Activated naive CD4-positive, alpha-beta T cell treated with anti-CD3 and anti-CD28 coated beads, Interleukin-2, amount 10 ng/mL, durations not matched to agents 7 days and 5 days (primary cell): ENCODE measurements around the gene ALOX12B.

Source experiments
- CTCF ChIA-PET: fragments of 350-600 bp; sonication (Branson Sonifier 250); formaldehyde crosslinking; loops from one replicate; lab custom pipeline; 2021; ENCODE audit warnings: antibody characterized with exemption; lab: Charles Lee
- DNase-seq: peaks from one replicate; pipeline ENCODE4 v3.0.0-alpha.2; 2020
- H3K27ac Mint-ChIP-seq: one replicate; pipeline ENCODE4 v1.8.0; 2021; ENCODE audit warnings: mild to moderate bottlenecking, moderate library complexity, mixed read lengths
- H3K27me3 Mint-ChIP-seq: one replicate; pipeline ENCODE4 v1.8.0; 2021; ENCODE audit warnings: mild to moderate bottlenecking, mixed read lengths
- H3K36me3 Mint-ChIP-seq: one replicate; pipeline ENCODE4 v1.8.0; 2021; ENCODE audit warnings: mixed read lengths
- H3K4me1 Mint-ChIP-seq: one replicate; pipeline ENCODE4 v1.8.0; 2021; ENCODE audit warnings: mixed read lengths
- H3K4me3 Mint-ChIP-seq: one replicate; pipeline ENCODE4 v1.8.0; 2021; ENCODE audit warnings: mild to moderate bottlenecking, moderate library complexity, mixed read lengths
- H3K9me3 Mint-ChIP-seq: one replicate; pipeline ENCODE4 v1.8.0; 2021; ENCODE audit warnings: mixed read lengths

The ALOX12B gene

GRCh38 chr17:8122422-8122923 lies 35.0 kb upstream of the ALOX12B start:
- peaks cover 84% of the 10 kb centered on the region for H3K27me3 Mint-ChIP-seq
- CTCF ChIA-PET: interaction anchor here (0.5 to 2.1 kb wide), 6 partner anchors 16 to 178 kb away, joined by 3 to 11 read pairs (median 4); no protein-coding TSS in a partner anchor
- peaks cover 6% of the 10 kb centered on the region for H3K36me3 Mint-ChIP-seq
- H3K9me3 Mint-ChIP-seq: no peaks in the 10 kb centered on the region
- H3K4me3 Mint-ChIP-seq: peak overlapping the region; percentile 78
- peaks cover 86% of the 10 kb centered on the region for H3K4me1 Mint-ChIP-seq
- DNase-seq: peak; percentile 29
- no peak overlapping the region for H3K27ac Mint-ChIP-seq

- H3K4me1 Mint-ChIP-seq: peaks cover 83% of the 10 kb centered on the region
- DNase-seq: peak; percentile 57
- peaks cover 6% of the 10 kb centered on the region for H3K36me3 Mint-ChIP-seq
- H3K27ac Mint-ChIP-seq: no peak overlapping the region
- H3K4me3 Mint-ChIP-seq: peak overlapping the region; percentile 78
- peaks cover 85% of the 10 kb centered on the region for H3K27me3 Mint-ChIP-seq
- no peaks in the 10 kb centered on the region for H3K9me3 Mint-ChIP-seq
- CTCF ChIA-PET: interaction anchor here (0.5 to 2.1 kb wide), 5 partner anchors 17 to 66 kb away, joined by 3 to 11 read pairs (median 5); no protein-coding TSS in a partner anchor
Measured at GRCh38 chr17:8121681-8122421, 34.3 kb upstream of the ALOX12B start.

- peaks cover 6% of the 10 kb centered on the region for H3K36me3 Mint-ChIP-seq
- no peaks in the 10 kb centered on the region for H3K9me3 Mint-ChIP-seq
- no peak for DNase-seq
- H3K27me3 Mint-ChIP-seq: peaks cover 90% of the 10 kb centered on the region
- H3K27ac Mint-ChIP-seq: no peak overlapping the region
- peaks cover 81% of the 10 kb centered on the region for H3K4me1 Mint-ChIP-seq
- CTCF ChIA-PET: no interaction called here
- H3K4me3 Mint-ChIP-seq: peak overlapping the region; percentile 78
Measured at GRCh38 chr17:8121407-8121680, 33.8 kb upstream of the ALOX12B start.

GRCh38 chr17:8120520-8121406 lies 33.2 kb upstream of the ALOX12B start:
- Mint-ChIP-seq H3K27me3 (peaks cover 91% of the 10 kb centered on the region), H3K4me1 (peaks cover 76% of the 10 kb centered on the region), H3K4me3 (peak overlapping the region; percentile 78), H3K9me3 (no peaks in the 10 kb centered on the region), H3K36me3 (peaks cover 6% of the 10 kb centered on the region), H3K27ac (peak overlapping the region; percentile 94)
- peak; percentile 75 for DNase-seq
- CTCF ChIA-PET: interaction anchor here (0.8 to 2.6 kb wide), 12 partner anchors 17 to 127 kb away, joined by 3 to 20 read pairs (median 6); partner anchors contain the start of gene CTC1

DNA sequence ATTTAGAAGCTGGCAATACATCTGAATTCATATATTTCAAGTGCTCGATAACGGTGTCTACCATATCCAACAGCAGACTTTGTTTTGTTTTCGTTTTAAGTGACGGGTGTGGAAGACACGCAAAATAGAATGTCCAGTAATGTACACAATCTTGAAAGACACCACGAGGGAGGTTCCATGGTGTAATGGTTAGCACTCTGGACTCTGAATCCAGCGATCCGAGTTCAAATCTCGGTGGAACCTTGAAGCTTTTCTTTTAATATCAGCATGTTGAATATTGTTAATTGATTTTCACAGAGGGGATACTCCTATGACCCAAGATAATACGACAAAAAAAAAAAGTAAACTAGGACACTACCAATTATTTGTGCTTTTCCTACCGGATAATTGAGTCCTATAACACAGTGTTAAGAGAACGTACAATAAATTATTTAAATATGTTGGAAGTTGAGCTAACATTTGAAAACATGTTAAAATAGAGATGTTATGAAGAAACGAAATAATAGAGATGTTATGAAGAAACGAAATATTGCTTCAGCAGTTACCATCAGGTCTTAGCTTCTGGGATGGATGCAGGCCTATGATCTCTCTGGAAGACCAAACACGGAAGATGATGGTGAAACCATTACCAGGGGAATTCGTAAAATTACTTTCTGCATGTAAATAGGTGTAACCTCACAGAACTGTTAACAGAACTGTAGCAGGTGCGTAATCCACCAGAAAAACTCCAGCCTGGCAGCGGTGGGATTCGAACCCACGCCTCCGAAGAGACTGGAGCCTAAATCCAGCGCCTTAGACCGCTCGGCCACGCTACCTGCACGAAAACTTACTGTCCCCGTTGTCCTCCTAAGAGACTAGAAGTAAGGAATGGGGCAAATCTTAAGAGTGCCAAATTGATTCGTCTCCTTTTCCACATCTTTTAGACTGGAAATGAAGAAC lies 32.3 kb upstream of the ALOX12B start:
- Mint-ChIP-seq H3K4me3 (peak overlapping the region; percentile 78), H3K4me1 (peaks cover 68% of the 10 kb centered on the region), H3K27me3 (peaks cover 91% of the 10 kb centered on the region), H3K36me3 (peaks cover 4% of the 10 kb centered on the region), H3K9me3 (no peaks in the 10 kb centered on the region), H3K27ac (peak overlapping the region; percentile 94)
- peak; percentile 87 for DNase-seq
- CTCF ChIA-PET: interaction anchor here (0.7 to 3.3 kb wide), 36 partner anchors 7 to 257 kb away, joined by 3 to 38 read pairs (median 4); partner anchors contain the start of genes CTC1 and KRABD2

DNA sequence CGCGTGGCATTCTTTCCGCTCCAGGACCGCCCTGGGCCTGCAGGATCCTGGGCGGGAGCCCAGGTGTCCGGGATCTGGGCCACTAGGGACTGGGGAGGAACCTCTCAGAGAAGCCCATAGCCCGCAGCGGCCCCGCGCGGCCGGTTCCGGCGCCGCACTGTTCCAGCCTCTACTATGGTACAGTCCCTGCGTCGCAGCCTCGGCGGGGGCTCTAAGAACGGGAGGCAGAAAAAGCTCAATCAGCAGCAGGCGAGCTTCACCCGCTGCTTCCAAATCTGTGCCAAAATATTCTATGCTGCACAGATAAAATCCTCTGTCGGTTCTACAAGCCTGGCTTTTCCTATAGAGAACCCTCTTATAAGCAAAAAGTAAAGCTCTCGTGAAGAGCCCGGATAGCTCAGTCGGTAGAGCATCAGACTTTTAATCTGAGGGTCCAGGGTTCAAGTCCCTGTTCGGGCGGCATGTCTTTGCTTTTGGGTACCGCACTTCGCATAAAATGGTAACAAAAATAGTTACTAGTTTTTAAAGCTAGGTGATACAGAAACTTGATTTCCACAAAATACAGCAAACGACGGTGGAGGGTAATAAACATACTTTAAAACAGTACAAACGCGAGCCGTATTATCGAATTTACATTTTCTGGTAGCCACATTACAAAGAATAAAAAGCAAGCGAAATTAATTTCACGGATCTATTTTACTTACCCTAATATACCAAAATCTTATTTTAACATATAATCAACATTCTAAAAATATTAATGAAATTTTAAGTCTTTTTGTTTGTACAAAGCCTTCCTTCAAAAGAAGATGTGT lies 31.5 kb upstream of the ALOX12B start:
- H3K9me3 Mint-ChIP-seq: no peaks in the 10 kb centered on the region
- DNase-seq: peak; percentile 89
- peak overlapping the region; percentile 86 for H3K4me3 Mint-ChIP-seq
- H3K27ac Mint-ChIP-seq: peak overlapping the region; percentile 94
- peaks cover 91% of the 10 kb centered on the region for H3K27me3 Mint-ChIP-seq
- H3K4me1 Mint-ChIP-seq: peaks cover 59% of the 10 kb centered on the region
- H3K36me3 Mint-ChIP-seq: peaks cover 4% of the 10 kb centered on the region
- CTCF ChIA-PET: interaction anchor here (0.7 to 3.3 kb wide), 33 partner anchors 8 to 258 kb away, joined by 3 to 38 read pairs (median 4); partner anchors contain the start of genes CTC1 and KRABD2

DNA sequence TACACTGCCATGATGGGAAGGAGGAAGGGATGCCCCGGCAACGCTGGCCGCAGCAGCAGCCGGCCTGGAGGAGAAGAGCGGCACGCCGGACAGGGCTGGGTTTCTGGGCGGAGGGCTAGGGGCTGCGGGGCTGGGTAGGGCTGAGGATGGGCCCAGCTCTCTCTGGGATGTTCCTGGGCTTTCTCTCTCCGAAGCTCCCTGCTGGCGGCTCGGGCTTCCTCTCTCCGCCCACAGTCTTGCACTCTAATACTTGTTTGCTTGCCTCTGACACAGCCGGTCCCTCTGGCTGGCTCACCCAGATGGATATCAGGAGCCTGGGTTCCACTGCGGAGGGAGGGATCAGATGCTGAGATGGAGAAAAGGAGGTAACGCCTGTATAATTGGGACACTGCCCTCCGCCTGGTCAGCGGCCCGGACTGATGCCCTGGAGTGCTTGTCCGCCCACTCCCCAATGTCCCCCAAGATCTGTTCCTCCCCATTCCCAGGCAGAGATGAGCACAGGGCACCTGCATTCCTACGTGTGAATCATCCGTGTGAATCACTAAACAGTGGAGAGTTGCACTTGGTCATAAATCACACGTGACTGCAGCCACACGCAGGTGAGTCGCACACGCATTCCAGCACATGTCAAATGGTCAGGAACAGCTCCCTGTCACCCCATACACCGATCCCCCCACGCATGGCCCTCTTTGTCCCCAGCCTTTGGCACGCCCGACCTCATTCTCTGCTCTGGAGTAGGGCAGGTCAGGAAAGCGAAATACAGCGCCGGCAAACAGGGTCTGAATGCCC lies 30.7 kb upstream of the ALOX12B start, which contains the start of gene ALOXE3:
Gene ALOXE3, minus strand, starts transcription at position 535 of the 789 bp plus-strand sequence. Its CDS starts 524 bp downstream, at position 11.
- Mint-ChIP-seq H3K27ac (peak within 1 kb of the TSS; percentile 94), H3K4me3 (peak within 1 kb of the TSS; percentile 86), H3K4me1 (peaks cover 51% of the 10 kb centered on the region), H3K27me3 (peaks cover 91% of the 10 kb centered on the region), H3K36me3 (peaks cover 4% of the 10 kb centered on the region), H3K9me3 (no peaks in the 10 kb centered on the region)
- CTCF ChIA-PET: interaction anchor here (1.0 to 3.3 kb wide), 13 partner anchors 8 to 128 kb away, joined by 3 to 38 read pairs (median 9); no protein-coding TSS in a partner anchor
- DNase-seq: no peak

GRCh38 chr17:8117367-8117979 lies 30.0 kb upstream of the ALOX12B start:
- Mint-ChIP-seq H3K9me3 (no peaks in the 10 kb centered on the region), H3K36me3 (peaks cover 4% of the 10 kb centered on the region), H3K27me3 (peaks cover 89% of the 10 kb centered on the region), H3K4me1 (peaks cover 46% of the 10 kb centered on the region), H3K27ac (no peak overlapping the region), H3K4me3 (peak overlapping the region; percentile 86)
- DNase-seq: no peak
- CTCF ChIA-PET: interaction anchor here (0.7 to 3.3 kb wide), 5 partner anchors 10 to 184 kb away, joined by 3 to 38 read pairs (median 7); no protein-coding TSS in a partner anchor

GRCh38 chr17:8116776-8117175 lies 29.3 kb upstream of the ALOX12B start:
- Mint-ChIP-seq H3K9me3 (no peaks in the 10 kb centered on the region), H3K4me3 (no peak overlapping the region), H3K36me3 (peaks cover 4% of the 10 kb centered on the region), H3K4me1 (peaks cover 40% of the 10 kb centered on the region), H3K27ac (no peak overlapping the region), H3K27me3 (peaks cover 89% of the 10 kb centered on the region)
- DNase-seq: no peak
- CTCF ChIA-PET: interaction anchor here (0.7 to 3.3 kb wide), 7 partner anchors 22 to 184 kb away, joined by 3 to 38 read pairs (median 3); no protein-coding TSS in a partner anchor

DNA sequence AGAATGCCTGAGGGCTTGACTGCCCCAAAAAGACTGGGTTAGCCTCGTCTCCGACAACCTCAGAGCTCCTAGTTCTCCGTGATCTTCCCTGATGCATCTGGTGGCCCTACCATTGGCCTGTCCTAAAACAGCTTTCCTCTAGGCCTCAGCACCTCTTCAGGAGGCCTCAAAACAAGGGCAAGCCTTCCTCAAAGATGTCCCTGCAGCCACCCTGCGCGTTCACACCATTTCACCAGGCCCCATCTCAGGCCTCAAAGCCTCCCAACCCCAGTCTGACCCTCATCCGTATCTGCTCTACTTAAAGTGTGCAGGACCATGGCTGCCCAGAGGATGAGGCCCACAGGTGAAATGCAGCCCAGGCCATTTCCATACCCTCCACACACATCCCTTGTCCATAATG lies 23.4 kb upstream of the ALOX12B start:
- Mint-ChIP-seq H3K27me3 (peaks cover 88% of the 10 kb centered on the region), H3K27ac (no peak overlapping the region), H3K4me3 (no peak overlapping the region)

GRCh38 chr17:8110456-8110804 lies 22.9 kb upstream of the ALOX12B start:
- Mint-ChIP-seq H3K27ac (no peak overlapping the region), H3K36me3 (no peaks in the 10 kb centered on the region), H3K27me3 (peaks cover 85% of the 10 kb centered on the region), H3K9me3 (no peaks in the 10 kb centered on the region), H3K4me1 (peaks cover 2% of the 10 kb centered on the region), H3K4me3 (peak overlapping the region; percentile 47)
- DNase-seq: no peak
- CTCF ChIA-PET: interaction anchor here (0.6 to 11.2 kb wide), 23 partner anchors 8 to 217 kb away, joined by 3 to 113 read pairs (median 3); partner anchors contain the start of gene ALOXE3

More for the DNA sequence above, 23.4 kb upstream of the ALOX12B start:
- peaks cover 2% of the 10 kb centered on the region for H3K4me1 Mint-ChIP-seq
- no peak for DNase-seq
- CTCF ChIA-PET: interaction anchor here (0.7 to 11.2 kb wide), 22 partner anchors 8 to 217 kb away, joined by 3 to 113 read pairs (median 3); partner anchors contain the start of gene ALOXE3
- H3K36me3 Mint-ChIP-seq: no peaks in the 10 kb centered on the region
- H3K9me3 Mint-ChIP-seq: no peaks in the 10 kb centered on the region
